GM06990 (cell line): Measurements from ENCODE around the gene BHLHE40.
"Not testable (repeated sequence)": the region's sequence is repeated elsewhere in the genome, so short reads cannot be mapped to it uniquely, and the experiment has no call there.

Experiments used
- DNase-seq: peaks from one replicate; pipeline ENCODE4 v3.0.0-alpha.2; 2011; ENCODE audit not compliant: insufficient read length; ENCODE audit errors: extremely low read depth
- H3K27me3 ChIP-seq: replicated peaks from 2 replicates; pipeline ENCODE4 v1.6.0; 2011; ENCODE audit warnings: low read length; ENCODE audit not compliant: control insufficient read depth, insufficient read depth
- H3K36me3 ChIP-seq: 2 replicates; pipeline ENCODE4 v1.5.1; 2011; ENCODE audit warnings: low read length; ENCODE audit not compliant: control insufficient read depth, insufficient read depth
- H3K4me3 ChIP-seq: replicated peaks from 2 replicates; pipeline ENCODE4 v1.5.1; 2011; ENCODE audit warnings: low read depth, mild to moderate bottlenecking, control low read depth, low read length
- TF ChIP-seq, protein P1 (sequence below): IDR thresholded peaks from 2 replicates; pipeline ENCODE4 v1.5.1; 2011; ENCODE audit warnings: low read length, control low read depth, mild to moderate bottlenecking, inconsistent platforms; ENCODE audit not compliant: insufficient read depth, poor library complexity, severe bottlenecking

Gene BHLHE40

DNA sequence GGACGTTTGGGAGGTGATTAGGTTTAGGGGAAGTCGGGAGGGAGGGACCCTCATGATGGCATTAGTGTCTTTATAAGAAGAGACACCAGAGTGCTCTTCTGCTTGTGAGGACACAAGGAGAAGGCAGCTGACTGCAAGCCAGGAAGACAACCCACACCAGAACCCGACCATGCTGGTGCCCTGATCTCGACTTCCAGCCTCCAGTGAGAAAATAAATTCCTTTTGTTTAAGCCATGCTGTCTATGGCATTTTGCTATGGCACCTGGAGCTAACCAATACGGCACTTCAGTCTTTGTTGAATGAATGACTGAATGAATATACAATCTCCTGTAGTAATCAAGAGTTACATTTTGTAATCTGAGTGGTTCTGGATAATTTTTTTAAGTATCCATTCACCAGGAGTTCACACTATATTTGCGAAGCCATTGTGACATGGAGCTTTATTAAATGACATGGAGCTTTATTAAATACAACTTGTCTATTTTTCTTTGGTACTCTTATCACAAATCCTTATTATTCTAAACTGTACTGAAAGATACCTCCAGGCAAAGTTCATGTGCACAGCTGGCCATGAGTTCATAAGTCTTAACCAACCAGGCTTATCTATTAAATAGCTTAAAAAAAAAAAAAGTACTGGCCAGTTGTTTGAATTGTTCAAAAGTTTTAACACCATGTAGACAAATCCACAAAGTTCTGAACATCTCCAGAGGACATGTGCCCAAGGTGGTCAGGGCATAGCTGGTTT, 24.8 kb upstream of the BHLHE40 start:
- DNase-seq, result no peak
- Histone ChIP-seq H3K4me3 (no peak overlapping the region), H3K27me3 (no peaks in the 10 kb centered on the region), H3K36me3 (no peaks in the 10 kb centered on the region)
- TF ChIP-seq, protein P1, sequence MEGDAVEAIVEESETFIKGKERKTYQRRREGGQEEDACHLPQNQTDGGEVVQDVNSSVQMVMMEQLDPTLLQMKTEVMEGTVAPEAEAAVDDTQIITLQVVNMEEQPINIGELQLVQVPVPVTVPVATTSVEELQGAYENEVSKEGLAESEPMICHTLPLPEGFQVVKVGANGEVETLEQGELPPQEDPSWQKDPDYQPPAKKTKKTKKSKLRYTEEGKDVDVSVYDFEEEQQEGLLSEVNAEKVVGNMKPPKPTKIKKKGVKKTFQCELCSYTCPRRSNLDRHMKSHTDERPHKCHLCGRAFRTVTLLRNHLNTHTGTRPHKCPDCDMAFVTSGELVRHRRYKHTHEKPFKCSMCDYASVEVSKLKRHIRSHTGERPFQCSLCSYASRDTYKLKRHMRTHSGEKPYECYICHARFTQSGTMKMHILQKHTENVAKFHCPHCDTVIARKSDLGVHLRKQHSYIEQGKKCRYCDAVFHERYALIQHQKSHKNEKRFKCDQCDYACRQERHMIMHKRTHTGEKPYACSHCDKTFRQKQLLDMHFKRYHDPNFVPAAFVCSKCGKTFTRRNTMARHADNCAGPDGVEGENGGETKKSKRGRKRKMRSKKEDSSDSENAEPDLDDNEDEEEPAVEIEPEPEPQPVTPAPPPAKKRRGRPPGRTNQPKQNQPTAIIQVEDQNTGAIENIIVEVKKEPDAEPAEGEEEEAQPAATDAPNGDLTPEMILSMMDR, result no peak

DNA sequence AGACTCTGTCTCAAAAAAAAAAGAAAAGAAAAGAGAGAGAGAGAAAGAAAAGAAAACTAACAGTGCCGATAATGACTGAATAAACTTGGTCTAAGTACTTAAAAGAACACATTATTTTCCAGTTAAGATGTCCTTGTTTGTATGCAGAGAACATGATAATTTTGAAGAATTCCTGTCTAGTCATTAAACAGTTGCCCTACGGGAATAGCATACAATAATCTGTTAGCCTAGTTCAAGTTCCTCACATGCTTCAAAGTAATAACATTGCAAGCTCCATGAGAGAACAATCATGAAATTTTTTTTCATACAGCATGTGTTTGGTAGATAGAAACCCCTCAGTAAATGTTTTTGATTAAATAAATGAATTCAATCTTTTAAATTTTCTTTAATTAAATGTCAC, 23.1 kb upstream of the BHLHE40 start:
- TF ChIP-seq, protein P1, result no peak
- Histone ChIP-seq H3K27me3 (no peaks in the 10 kb centered on the region), H3K36me3 (no peaks in the 10 kb centered on the region), H3K4me3 (no peak overlapping the region)
- no peak for DNase-seq

DNA sequence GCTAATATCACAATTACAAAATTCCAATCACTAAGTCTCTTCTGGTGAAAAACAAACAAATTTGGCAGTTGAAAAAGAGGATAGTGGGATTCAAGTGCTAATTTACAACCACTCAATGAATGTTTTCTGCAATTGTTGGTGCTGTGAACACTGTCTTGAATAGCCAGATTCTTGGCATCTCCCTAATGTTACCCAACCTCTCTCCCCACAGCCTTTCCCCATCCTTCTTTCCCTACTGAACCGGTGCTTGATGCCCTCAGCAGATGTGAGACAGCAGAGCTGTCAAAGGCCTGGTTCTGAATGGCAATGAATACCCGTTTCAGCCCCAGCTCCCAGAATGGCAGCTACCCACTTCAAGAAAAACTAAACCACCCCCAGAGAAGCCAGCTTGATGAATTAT, 22.5 kb upstream of the BHLHE40 start:
- DNase-seq, result no peak
- TF ChIP-seq, protein P1, result no peak
- Histone ChIP-seq H3K27me3 (no peaks in the 10 kb centered on the region), H3K4me3 (no peak overlapping the region), H3K36me3 (no peaks in the 10 kb centered on the region)

DNA sequence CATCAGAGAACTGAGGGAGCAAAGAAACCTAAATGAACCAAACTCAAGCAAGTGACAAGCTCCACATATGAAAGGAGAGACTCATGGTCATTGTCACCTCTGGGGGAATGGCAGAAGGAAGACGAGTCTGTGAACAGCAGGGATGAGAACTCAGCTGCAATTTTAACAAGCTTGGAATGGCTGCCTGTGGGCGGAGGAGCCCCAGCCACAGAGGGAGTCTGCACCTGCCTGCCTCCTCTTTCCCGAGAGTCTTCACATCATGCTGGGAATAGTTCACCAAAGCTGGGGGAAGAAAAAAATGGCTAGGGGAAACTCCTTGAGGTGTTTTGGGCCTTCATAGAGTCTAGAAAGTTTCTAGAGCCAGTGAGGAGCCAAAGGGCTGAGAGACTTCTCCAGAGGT, 21.3 kb upstream of the BHLHE40 start:
- H3K27me3 ChIP-seq, result no peaks in the 10 kb centered on the region
- no peak for DNase-seq
- H3K4me3 ChIP-seq, result no peak overlapping the region
- no peaks in the 10 kb centered on the region for H3K36me3 ChIP-seq
- TF ChIP-seq, protein P1, result no peak

DNA sequence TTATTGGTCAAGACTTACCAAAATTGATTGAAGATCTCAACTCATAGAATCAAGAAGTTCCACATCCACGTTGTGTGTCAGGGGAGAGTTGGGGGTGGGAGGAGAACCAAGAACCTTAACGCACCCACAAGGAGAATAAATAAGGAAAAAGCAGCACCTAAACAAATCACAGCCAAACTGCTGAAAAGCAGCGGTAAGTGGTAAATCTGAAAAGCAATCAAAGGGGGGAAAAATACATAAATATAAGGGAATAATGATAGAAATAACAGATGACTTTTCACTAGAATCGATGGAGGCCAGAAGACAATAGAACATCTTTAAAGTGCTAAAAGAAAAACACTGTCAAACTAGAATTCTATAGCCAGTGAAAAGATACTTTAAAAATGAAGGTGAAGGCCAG, 20.1 kb upstream of the BHLHE40 start:
- Histone ChIP-seq H3K27me3 (no peaks in the 10 kb centered on the region), H3K36me3 (no peaks in the 10 kb centered on the region), H3K4me3 (no peak overlapping the region)
- DNase-seq, result no peak
- TF ChIP-seq, protein P1, result no peak

DNA sequence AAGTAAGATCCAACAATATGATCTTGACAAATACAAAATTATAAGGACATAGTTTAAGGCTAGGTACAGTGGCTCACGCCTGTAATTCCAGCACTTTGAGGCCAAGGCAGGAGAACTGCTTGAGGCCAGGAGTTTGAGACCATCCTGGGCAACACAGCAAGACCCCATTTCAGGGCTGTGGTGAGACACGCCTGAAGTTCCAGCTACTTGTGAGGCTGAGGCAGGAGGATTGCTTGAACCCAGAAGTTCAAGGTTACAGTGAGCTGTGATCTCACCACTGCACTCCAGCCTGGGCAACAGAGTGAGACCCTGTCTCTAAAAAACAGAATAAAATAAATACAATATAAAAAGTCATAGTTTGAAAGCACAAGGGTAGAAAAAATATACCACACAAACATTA, 17.4 kb upstream of the BHLHE40 start:
- not testable (repeated sequence) for H3K4me3 ChIP-seq, DNase-seq, H3K27me3 ChIP-seq, H3K36me3 ChIP-seq
